Choroid plexus epithelial cell (primary cell): ENCODE data around the gene RNF41.

Experiments used
- DNase-seq: peaks from one replicate; pipeline ENCODE4 v3.0.0-alpha.2; 2010; ENCODE audit warnings: low read depth
- H3K4me3 ChIP-seq: 2 replicates; pipeline ENCODE4 v1.5.1; 2011; ENCODE audit warnings: low read depth, mild to moderate bottlenecking, control low read depth, low read length, moderate library complexity
- CTCF ChIP-seq: conservative IDR thresholded peaks from 2 replicates; pipeline ENCODE4 v1.5.1; 2011; ENCODE audit warnings: low read depth, mild to moderate bottlenecking, control low read depth, inconsistent platforms, low read length, moderate library complexity

The RNF41 gene

GRCh38 chr12:56234746-56235436, 13.2 kb upstream of the RNF41 start:
- no peak overlapping the region for H3K4me3 ChIP-seq
- no peak for TF ChIP-seq CTCF
- DNase-seq = no peak

GRCh38 chr12:56231184-56231582, 9.5 kb upstream of the RNF41 start:
- DNase-seq = no peak
- H3K4me3 ChIP-seq = no peak overlapping the region
- no peak for TF ChIP-seq CTCF

GRCh38 chr12:56230432-56231183, 8.9 kb upstream of the RNF41 start:
- no peak for TF ChIP-seq CTCF
- no peak for DNase-seq

GRCh38 chr12:56229916-56230431, 8.3 kb upstream of the RNF41 start, which contains the start of gene SLC39A5:
SLC39A5 (plus strand) TSS chr12:56230051; CDS start chr12:56231275, 1,224 bp downstream.
- H3K4me3 ChIP-seq = no peak within 1 kb of the TSS
- no peak for TF ChIP-seq CTCF
- DNase-seq = no peak

More at GRCh38 chr12:56230432-56231183, 8.9 kb upstream of the RNF41 start:
- no peak overlapping the region for H3K4me3 ChIP-seq

- H3K4me3 ChIP-seq = no peak overlapping the region
- TF ChIP-seq CTCF = no peak
- no peak for DNase-seq
These were observed 7.4 kb upstream of the RNF41 start for GRCh38 chr12:56229082-56229481.

- no peak for DNase-seq
- H3K4me3 ChIP-seq = peak overlapping the region; percentile 80
- TF ChIP-seq CTCF = no peak
These were observed 3.2 kb upstream of the RNF41 start for GRCh38 chr12:56224954-56225353.
